NOMO-1 treated with dmso at 0.1 percent for 144 hours (cell line): Measurements from ENCODE around the gene PSD2.
"Not testable (repeated sequence)": the region's sequence is repeated elsewhere in the genome, so short reads cannot be mapped to it uniquely, and the experiment has no call there.

Experiments used
- DNase-seq: peaks from one replicate; lab custom pipeline; 2025; ENCODE audit not compliant: unreplicated experiment; lab: John Stamatoyannopoulos, UW

The PSD2 gene

GRCh38 chr5:139789116-139789844 is 6.3 kb upstream of the PSD2 start:
- DNase-seq: no peak

- DNase-seq: no peak
These were observed 5.8 kb upstream of the PSD2 start for GRCh38 chr5:139789845-139790189.

- no peak for DNase-seq
These were observed 3.4 kb upstream of the PSD2 start for GRCh38 chr5:139792218-139792617.

GRCh38 chr5:139792655-139793054 is 3.0 kb upstream of the PSD2 start:
- not testable (repeated sequence) for DNase-seq

- DNase-seq: no peak
These were observed 1.4 kb upstream of the PSD2 start for GRCh38 chr5:139794067-139794846.

GRCh38 chr5:139796061-139796806 is 626 bp downstream of the PSD2 start:
- DNase-seq: no peak

- no peak for DNase-seq
These were observed 1.7 kb downstream of the PSD2 start for GRCh38 chr5:139797335-139797734.

GRCh38 chr5:139797856-139798510 is 2.4 kb downstream of the PSD2 start:
- DNase-seq: no peak

- DNase-seq: no peak
These were observed 3.3 kb downstream of the PSD2 start for GRCh38 chr5:139798883-139799282.

GRCh38 chr5:139799359-139799758 is 3.8 kb downstream of the PSD2 start:
- no peak for DNase-seq

GRCh38 chr5:139803978-139804377 is 8.4 kb downstream of the PSD2 start:
- DNase-seq: no peak

- no peak for DNase-seq
These were observed 9.3 kb downstream of the PSD2 start for GRCh38 chr5:139804800-139805397.

GRCh38 chr5:139805545-139805944 is 9.9 kb downstream of the PSD2 start:
- no peak for DNase-seq

- DNase-seq: no peak
These were observed 10.5 kb downstream of the PSD2 start for GRCh38 chr5:139806111-139806510.

- no peak for DNase-seq
These were observed 11.4 kb downstream of the PSD2 start for GRCh38 chr5:139806726-139807646.

GRCh38 chr5:139807647-139808030 is 12.0 kb downstream of the PSD2 start:
- DNase-seq: no peak

GRCh38 chr5:139808481-139809330 is 13.1 kb downstream of the PSD2 start:
- no peak for DNase-seq

GRCh38 chr5:139809331-139809810 is 13.8 kb downstream of the PSD2 start:
- no peak for DNase-seq
